GM19025 (cell line): ENCODE measurements around the gene TESK2.

Source experiments
- ATAC-seq: cut with Tn5 transposase; IDR thresholded peaks from one replicate; pipeline ENCODE4 v1.9.1; 2021; ENCODE audit warnings: mild to moderate bottlenecking, low read depth, moderate library complexity; ENCODE audit not compliant: unreplicated experiment

Gene TESK2

GRCh38 chr1:45317166-45317565, 173.8 kb downstream of the TESK2 start:
- no peak for ATAC-seq

DNA sequence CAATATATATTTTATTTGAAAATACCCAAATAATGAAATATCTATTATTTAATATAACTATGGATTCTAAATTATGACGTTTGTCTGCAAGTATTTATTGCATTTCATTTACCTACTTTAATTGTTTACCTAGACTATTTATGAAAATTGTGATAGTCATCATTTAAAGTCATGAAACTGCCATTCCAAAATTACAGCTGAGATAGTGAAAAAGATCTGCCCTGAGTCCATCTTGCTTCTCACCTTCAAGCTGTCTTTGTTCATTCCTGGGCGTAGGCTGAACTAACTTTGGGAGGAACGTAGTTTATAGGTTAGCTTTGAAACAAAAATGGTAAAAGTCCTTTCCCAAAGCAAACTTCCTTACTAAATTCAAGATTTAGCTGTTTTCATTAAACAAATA, 176.7 kb downstream of the TESK2 start:
- ATAC-seq, result no peak

GRCh38 chr1:45306905-45307304, 184.1 kb downstream of the TESK2 start:
- no peak for ATAC-seq

- ATAC-seq, result no peak
Measured at GRCh38 chr1:45306319-45306718, 184.6 kb downstream of the TESK2 start.

- no peak for ATAC-seq
Measured at GRCh38 chr1:45305231-45305630, 185.7 kb downstream of the TESK2 start.

DNA sequence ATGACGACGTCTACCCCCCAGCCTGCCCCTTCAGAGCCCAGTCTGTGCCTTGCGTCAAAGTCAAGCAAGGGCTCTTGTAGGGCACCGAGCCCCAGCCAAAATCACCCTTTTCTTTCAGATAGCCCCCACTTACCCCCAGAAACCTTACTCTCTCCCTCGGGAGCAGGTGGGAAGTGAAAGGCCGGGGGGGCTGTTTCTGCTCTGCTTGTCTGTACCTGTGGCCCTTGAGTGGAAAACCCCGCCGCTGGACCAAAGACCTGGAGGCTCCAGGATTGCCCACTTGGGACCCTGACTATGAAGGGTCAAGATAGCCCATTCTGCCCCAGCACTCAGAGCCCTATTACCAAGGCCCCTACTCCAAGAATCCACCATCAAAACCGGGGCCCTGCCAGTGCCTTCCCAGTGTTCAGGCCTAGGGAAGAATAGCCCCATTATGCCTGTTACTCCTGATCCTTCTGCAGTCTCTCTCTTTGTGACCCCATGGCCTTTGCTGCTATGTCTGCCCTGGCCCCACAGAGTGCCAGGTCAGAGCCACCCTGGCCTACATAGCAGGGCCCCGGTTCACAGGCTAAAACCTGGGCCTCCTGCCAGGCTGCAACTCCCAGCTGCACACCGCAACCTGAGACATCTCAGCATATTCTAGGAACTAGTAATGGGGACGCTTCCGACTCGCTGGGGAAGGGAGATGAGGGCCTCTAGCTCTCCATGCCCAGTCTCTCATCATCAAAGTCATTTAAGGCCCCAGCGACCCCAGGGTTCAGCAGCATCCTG, 186.5 kb downstream of the TESK2 start:
- no peak for ATAC-seq

DNA sequence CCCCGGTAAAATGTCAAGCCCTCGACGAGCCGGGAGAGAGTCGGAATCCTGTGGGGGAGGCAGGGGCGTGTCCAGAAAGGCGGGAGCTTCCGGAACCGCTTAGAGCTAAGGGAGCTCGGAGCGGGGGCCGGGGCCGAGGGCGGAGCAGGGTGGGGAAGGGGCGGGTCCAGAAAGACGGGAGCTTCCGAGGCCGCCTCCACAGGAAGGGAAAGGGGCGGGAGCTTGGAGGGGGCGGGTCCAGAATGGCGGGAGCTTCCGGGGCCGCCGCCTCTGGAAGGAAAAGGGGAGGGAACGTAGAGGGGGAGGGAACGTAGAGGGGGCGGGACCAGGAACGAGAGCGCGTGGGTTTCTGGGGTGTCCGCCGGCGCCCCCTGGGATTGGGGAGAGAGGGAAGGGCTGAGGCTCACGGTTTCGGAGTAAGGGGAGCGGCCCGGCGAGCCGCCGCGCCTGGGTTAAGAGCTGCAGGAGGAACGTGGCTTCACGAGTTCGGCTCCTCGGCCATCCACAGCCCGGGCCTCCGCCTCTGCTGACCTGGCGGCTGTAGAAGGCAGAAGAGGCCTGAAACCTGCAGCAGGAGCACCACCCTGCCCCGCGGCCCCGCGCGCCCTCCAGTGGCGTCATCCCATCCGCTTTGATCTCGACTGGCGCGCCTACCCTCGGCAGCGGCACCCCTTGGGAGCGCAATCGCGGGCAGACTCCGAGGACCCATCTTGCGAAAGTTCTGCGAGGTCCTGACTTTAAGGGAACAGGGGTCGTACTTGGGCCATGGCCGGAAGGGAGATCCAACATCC, 187.2 kb downstream of the TESK2 start:
- ATAC-seq, result peak; percentile 63

DNA sequence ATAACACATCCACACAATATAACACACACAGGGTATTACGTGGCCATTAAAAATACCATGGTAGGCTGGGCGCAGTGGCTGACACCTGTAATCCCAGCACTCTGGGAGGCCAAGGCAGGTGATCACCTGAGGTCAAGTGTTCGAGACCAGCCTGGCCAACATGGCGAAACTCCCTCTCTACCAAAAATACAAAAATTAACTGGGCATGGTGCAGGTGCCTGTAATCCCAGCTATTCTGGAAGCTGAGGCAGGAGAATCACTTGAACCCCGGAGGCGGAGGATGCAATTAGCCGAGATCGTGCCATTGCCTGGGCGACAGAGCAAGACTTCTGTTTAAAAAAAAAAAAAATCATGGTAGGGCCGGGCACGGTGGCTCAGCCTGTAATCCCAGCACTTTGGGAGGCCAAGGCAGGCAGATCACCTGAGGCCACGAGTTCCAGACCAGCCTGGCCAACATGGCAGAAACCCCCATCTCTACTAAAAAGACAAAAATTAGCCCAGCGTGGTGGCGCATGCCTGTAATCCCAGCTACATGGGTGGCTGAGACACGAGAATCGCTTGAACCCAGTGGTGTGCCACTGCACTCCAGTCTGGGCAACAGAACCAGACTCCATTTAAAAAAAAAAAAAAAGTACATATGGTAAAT, 188.3 kb downstream of the TESK2 start:
- no peak for ATAC-seq

- no peak for ATAC-seq
Measured at GRCh38 chr1:45300669-45300997, 190.3 kb downstream of the TESK2 start.

- ATAC-seq, result no peak
Measured at GRCh38 chr1:45299981-45300668, 190.8 kb downstream of the TESK2 start.

DNA sequence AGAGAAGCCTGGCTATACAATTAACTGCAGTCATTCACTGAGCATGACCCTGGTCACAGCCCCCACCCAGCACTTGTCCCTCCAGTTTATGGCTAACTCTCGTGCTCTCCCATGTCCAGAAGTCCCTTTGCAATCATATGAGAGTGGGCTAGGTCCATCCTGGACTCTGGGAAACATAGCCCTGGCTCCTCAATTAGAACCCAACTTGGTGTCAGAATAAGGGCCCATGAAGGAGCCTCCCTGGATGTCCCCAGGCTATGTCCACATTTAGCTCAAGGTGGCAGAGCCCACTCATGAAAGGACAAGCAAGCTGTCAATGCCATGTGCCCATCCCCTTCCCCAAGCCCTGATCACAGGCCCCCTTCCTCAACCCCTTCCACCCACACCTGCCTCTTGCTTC, 191.7 kb downstream of the TESK2 start:
- no peak for ATAC-seq

- no peak for ATAC-seq
Measured at GRCh38 chr1:45297666-45298356, 193.2 kb downstream of the TESK2 start.
